ENCODE measurements around the gene IFNLR1. TPM values are rescaled to one million over a fixed set of nuclear protein-coding genes. Genes with fewer than 3 reads are reported as not detected.

IFNLR1 gene
- total and polyA plus RNA-seq, 8 donors = 2.5 to 5.9 (median 4.1) TPM

GRCh38 chr1:24202556-24202955, 15.5 kb upstream of the IFNLR1 start:
- no peak for DNase-seq
- H3K4me3 ChIP-seq = no peak overlapping the region
- intact Hi-C loops (cut with DNase I) = loop anchor here (2.0 to 10.0 kb wide), 3 partner anchors 182 to 432 kb away; no protein-coding TSS in a partner anchor
- no peaks in the 10 kb centered on the region for H3K36me3 ChIP-seq
- no peaks in the 10 kb centered on the region for H3K27me3 ChIP-seq
- H3K27ac ChIP-seq = no peak overlapping the region
- H3K9me3 ChIP-seq = no peaks in the 10 kb centered on the region
- no peak for TF ChIP-seq CTCF (IDR thresholded peaks at IDR 0.05)
- H3K4me1 ChIP-seq = peaks cover 0 to 27% of the 10 kb centered on the region in 2 donors
- no peak for ATAC-seq

DNA sequence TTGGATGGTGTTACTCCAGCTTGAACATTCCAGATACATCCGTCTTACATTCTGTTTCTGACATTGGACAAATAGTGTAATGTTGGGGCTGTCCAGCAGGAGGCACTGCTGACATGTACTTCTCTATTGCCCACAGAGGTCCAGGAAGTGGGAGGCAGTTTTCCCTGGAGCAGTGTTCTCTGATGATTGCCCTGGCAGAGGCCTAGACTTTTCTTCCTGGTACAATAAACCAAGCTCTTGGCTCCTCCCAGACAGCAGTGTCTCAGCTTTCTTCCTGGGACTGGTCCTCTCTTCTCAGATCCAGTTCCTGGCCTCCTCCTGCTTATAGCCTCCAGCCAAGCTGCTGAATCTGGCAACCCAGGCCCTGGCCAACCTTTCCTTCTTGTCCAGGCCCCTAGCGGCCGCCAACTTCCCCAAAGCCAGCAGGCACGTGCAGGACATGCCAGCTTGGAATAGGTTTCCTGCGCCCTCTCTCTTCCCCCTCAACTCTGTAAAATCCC, 14.9 kb upstream of the IFNLR1 start:
- ATAC-seq = peak; percentile 89
- intact Hi-C loops (cut with DNase I) = loop anchor here (2.0 to 10.0 kb wide), 3 partner anchors 183 to 433 kb away; no protein-coding TSS in a partner anchor

DNA sequence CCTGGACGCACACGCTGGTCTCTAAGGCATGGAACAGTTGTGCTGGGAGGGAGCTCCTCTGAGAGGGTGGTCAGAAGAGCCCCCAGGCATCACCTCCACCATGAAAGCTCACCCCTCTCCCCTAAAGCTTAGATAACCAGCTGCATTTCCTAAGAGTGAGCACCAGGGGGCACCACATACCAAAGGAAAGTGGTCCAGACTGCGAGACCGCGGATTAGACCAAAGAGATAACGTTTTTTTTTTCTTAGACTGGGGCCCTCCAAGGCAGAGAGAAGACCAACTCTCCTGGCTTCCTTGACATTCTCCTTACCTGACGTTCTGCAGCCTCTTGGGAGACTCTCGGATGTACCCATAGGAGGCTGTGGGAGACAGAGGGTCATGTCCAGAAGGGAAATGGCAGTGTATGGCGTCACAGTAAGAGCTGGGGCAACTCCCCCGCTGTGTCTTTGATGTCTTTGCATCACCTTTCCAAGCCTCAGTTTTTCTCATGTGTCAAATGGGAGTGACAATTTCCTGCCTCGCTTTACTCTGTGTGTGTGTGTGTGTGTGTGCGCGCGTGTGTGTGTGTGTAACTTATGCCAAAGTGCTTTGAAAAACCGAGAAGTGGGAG, 12.3 kb upstream of the IFNLR1 start:
- Histone ChIP-seq H3K4me1 (peaks cover 0 to 49% of the 10 kb centered on the region in 2 donors), H3K27ac (no peak overlapping the region), H3K27me3 (no peaks in the 10 kb centered on the region), H3K9me3 (no peaks in the 10 kb centered on the region), H3K36me3 (no peaks in the 10 kb centered on the region), H3K4me3 (no peak overlapping the region)
- intact Hi-C loops (cut with DNase I) = no loop called here
- ATAC-seq (peak; percentile 79), DNase-seq (peak in 2 of 4 donors; percentile 55 to 69)
- peak; percentile 79 to 88 for TF ChIP-seq CTCF (IDR thresholded peaks at IDR 0.05)

More for the DNA sequence above, 14.9 kb upstream of the IFNLR1 start:
- no peaks in the 10 kb centered on the region for H3K9me3 ChIP-seq
- no peaks in the 10 kb centered on the region for H3K36me3 ChIP-seq
- H3K27ac ChIP-seq = no peak overlapping the region
- peaks cover 0 to 32% of the 10 kb centered on the region in 2 donors for H3K4me1 ChIP-seq
- no peaks in the 10 kb centered on the region for H3K27me3 ChIP-seq
- peak in 2 of 4 donors; percentile 73 to 83 for DNase-seq
- peak; percentile 75 to 79 for TF ChIP-seq CTCF (IDR thresholded peaks at IDR 0.05)
- H3K4me3 ChIP-seq = no peak overlapping the region

- DNase-seq (no peak), ATAC-seq (no peak)
- no peak for TF ChIP-seq CTCF (IDR thresholded peaks at IDR 0.05)
- no peak overlapping the region for H3K4me3 ChIP-seq
- no peaks in the 10 kb centered on the region for H3K9me3 ChIP-seq
- H3K27ac ChIP-seq = no peak overlapping the region
- H3K36me3 ChIP-seq = no peaks in the 10 kb centered on the region
- H3K4me1 ChIP-seq = peaks cover 0 to 49% of the 10 kb centered on the region in 2 donors
- intact Hi-C loops (cut with DNase I) = no loop called here
- no peaks in the 10 kb centered on the region for H3K27me3 ChIP-seq
Measured at GRCh38 chr1:24198766-24199165, 11.7 kb upstream of the IFNLR1 start.

GRCh38 chr1:24195874-24196273, 8.8 kb upstream of the IFNLR1 start:
- Histone ChIP-seq H3K4me3 (no peak overlapping the region), H3K27me3 (no peaks in the 10 kb centered on the region), H3K9me3 (no peaks in the 10 kb centered on the region), H3K27ac (no peak overlapping the region), H3K4me1 (peaks cover 0 to 65% of the 10 kb centered on the region in 2 donors), H3K36me3 (no peaks in the 10 kb centered on the region)
- DNase-seq = no peak
- intact Hi-C loops (cut with DNase I) = no loop called here
- TF ChIP-seq CTCF (IDR thresholded peaks at IDR 0.05) = no peak
- no peak for ATAC-seq
